GM19463 (cell line): ENCODE results near the gene SLCO4A1.

ENCODE experiments used
- ATAC-seq: cut with Tn5 transposase; IDR thresholded peaks from one replicate; pipeline ENCODE4 v1.9.1; 2021; ENCODE audit warnings: mild to moderate bottlenecking, moderate library complexity; ENCODE audit not compliant: unreplicated experiment

The SLCO4A1 gene

GRCh38 chr20:62663145-62664018 lies 21.1 kb downstream of the SLCO4A1 start:
- no peak for ATAC-seq

DNA sequence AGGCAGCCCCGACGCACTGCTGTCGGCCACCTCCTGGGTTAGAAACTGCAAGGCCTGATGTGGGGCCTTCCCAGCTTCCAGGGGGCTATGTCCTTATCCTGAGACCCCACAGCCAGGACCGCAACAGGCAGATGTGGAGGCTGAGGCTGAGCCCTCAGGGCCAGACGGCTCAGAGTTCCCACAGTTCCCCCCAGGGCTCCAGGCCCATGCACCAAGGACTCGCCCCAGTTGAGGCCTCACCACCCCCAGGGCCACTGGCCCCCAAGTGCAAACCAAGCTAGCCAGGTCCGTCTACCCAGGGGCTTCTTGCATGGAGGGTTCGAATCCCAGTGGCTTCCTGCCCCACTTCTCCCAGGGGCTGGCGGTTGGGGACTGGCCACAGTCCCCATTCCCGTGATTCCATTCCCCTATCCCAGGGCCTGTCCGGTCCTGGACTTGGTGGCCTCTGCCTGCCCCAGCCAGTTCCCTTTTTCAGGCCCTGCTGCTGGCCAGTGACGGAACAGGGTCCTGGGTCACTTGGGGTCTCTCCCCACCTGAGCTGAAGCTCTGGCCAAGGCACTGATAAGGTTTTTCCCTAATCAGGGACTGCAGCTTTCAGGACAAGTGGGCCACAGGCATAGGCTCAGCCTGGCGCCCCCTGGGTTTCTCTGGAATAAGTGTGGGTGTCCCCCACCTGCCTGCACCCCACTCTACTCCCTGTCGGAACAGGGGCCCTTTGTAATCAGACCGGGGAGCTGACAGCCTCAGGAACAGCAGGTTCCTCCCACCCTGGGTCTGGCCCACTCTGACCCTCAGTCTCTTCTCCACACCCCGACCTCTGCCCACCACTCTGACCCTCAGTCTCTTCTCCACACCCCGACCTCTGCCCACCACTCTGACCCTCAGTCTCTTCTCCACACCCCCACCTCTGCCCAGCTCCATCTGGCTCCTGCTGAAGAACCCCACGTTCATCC lies 22.0 kb downstream of the SLCO4A1 start:
- ATAC-seq: no peak

DNA sequence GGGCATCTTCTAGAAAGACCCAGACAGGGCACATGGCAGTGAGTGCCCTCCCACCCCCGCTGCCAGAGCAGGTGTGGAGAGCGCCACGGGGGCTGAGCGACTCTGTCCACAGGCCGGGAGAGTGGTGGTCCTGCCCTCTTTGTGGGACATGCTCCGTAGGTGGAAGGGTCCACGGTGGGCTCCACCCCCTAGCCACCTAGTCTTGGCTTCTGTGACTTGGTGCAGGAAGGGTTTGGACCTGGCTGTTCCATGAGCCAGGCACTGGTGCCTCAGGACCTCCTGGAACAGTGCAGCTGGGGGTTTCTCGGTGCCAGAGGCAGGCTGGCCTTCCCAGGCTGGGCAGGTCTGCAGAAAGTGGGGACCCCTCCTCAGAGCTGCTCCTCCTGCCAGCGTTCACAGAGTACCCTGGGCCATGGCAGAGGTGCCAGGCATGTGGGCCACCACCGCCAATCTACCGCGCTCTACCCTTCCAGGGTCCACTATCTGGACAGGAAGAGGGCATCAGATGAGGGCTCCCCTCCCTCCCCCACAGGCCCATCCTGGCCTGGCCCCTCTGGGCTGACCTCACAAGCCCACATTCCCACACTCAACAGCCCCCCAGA lies 23.0 kb downstream of the SLCO4A1 start:
- ATAC-seq: no peak

- ATAC-seq: no peak
Observed at GRCh38 chr20:62665826-62666735, 23.8 kb downstream of the SLCO4A1 start.

- ATAC-seq: no peak
Observed at GRCh38 chr20:62666736-62667529, 24.6 kb downstream of the SLCO4A1 start.

DNA sequence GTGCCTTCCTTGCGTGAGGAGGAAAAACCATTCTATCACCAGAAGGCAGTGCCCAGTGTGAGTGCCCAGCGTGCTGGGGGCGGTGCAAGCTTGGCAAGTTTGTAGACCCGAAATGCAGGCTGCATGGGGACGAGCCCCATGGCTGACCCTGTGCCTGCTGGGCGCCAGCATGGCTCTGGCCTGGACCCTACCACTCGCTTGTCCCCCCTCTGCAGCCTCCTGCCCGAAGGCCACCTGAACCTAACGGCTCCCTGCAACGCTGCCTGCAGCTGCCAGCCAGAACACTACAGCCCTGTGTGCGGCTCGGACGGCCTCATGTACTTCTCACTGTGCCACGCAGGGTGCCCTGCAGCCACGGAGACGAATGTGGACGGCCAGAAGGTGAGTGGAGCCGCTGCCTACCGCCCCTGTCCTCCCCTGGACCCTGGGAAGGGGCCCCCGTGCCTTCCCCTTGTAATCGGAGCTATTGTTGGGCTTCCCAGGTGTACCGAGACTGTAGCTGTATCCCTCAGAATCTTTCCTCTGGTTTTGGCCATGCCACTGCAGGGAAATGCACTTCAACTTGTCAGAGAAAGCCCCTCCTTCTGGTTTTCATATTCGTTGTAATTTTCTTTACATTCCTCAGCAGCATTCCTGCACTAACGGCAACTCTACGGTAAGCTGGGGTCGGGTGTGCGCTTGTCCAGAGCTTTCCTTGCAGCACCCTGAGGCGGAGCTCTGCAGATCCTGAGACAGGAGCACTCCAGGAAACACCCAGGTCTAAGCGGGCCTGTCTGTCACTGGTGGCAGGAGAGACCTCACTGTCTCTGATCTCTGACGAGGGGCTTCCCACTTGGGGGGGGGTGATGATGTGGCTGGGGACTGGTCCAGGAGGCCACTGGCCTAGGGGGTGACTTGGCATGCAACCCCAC lies 25.5 kb downstream of the SLCO4A1 start:
- no peak for ATAC-seq

- ATAC-seq: no peak
Observed at GRCh38 chr20:62668441-62669027, 26.2 kb downstream of the SLCO4A1 start.

DNA sequence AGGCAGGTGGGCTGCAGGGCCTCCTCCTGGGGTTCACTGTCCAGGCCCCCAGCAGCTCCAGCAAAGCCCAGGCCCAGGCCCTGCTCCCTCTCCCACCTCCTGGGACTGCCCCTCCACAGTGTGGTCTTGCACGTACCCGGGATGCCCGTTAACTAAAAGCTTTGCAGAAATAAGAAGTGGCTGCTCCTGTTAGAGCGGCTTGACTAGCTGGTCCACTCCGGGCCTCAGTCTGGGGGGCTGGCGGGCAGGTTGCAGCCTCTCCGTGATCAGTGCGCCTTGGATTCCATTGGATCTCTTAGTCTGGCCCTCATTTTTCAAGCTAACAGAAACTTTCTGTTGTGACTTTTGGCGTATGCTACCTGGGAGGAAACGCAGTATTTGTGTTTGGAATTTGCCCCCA lies 26.9 kb downstream of the SLCO4A1 start:
- no peak for ATAC-seq

GRCh38 chr20:62670156-62670555 lies 27.9 kb downstream of the SLCO4A1 start:
- no peak for ATAC-seq

- ATAC-seq: no peak
Observed at GRCh38 chr20:62670998-62671397, 28.7 kb downstream of the SLCO4A1 start.

GRCh38 chr20:62671765-62672164 lies 29.5 kb downstream of the SLCO4A1 start:
- ATAC-seq: no peak

DNA sequence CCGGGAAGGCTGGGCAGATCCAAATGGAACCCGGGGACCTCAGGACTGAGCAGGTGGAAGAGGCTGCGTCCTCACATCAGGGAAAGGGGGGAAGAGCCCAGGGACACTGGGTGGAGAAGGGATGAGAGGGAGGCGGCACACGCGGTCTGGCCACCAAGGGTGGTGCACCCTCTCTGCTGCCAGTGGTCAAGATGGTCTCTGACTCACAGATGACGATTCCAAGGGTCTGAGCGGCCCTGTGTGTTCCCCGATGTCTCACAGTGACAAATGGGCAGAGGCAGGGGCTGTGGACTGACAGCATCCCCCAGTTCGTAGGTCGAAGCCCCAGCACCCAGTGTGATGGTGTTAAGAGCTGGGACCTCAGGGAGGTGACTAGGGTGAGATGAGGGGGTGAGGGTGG lies 32.1 kb downstream of the SLCO4A1 start:
- ATAC-seq: no peak

DNA sequence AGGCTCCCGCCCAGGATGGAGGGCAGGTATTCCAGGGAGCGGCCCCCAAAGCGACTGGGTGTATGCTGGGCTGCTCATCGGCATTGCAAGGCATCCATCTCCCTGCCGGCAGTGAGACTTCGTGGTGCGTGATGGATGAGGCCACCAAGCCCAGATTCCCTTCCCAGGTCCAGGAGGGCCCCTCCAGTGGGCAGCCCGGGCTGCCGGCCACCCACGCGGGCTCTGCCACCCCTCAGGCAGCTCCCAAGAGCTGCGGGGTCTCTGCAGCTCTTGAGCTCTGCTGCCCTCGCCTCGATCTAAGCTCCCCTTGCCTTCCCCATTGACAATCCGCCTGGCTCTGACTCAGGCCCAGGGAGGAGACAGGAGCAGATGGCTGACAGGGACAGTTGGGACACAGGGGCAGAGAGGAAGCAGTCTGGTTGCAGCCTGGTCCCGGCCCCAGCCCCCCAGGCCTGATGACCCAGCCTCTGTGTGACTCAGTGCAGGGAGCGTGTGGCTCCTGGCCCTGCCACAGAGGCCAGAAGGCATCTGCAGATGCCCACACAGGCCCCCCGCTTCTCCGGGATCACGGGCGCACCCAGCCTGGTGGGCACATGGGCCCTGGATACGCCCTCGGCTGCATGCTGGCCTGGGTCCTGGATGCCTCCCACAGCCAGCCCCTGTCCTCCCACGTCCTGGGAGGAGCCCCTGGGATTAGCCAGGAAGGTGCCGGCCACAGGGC lies 33.0 kb downstream of the SLCO4A1 start:
- ATAC-seq: no peak

- ATAC-seq: no peak
Observed at GRCh38 chr20:62675877-62676260, 33.6 kb downstream of the SLCO4A1 start.

GRCh38 chr20:62676976-62677375 lies 34.7 kb downstream of the SLCO4A1 start:
- ATAC-seq: no peak

DNA sequence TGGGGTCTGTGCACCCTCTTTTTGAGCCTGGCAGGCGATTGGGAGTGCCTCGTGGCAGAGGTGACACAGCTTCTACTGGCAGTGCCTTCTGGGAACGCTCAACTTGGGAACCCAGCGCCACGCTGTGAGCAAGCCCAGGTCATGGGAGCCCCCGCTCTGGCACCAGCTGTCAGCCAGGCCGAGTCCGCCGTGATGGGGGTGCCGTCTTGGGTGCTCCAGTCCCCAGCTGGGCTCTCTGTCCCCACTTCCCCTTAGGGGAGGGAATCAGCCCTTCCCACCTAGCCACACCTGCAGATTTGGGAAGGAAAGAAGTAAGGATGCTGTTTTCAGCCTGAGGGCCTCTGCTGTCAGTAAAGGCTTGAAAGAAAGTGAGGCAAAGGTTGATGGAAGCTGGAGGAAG lies 35.4 kb downstream of the SLCO4A1 start:
- no peak for ATAC-seq

DNA sequence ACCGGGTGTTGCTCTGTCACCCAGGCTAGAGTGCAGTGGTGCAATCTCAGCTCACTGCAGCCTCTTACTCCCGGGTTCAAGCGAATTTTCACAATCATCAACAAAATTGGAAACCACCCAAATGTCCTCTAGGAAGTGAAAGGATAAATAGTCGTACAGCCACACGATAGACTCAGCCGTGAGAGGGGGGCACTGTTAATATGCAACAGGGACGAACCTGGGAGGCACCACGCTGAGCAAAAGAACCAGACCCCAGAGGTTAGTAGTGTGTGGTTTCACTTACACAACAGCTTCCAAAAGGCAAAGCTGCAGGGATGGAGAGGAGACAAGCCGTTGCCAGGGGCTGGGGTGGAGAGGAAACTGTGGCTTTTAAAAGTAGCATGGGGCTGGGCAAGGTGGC lies 36.2 kb downstream of the SLCO4A1 start:
- no peak for ATAC-seq
